Hepatocyte (in vitro differentiated cells): ENCODE measurements around the gene PPP1R1B. TPM values are rescaled to one million over a fixed set of nuclear protein-coding genes. Genes with fewer than 3 reads are reported as not detected.

Source experiments
- DNase-seq: peaks from one replicate; pipeline ENCODE4 v3.0.0-alpha.2; 2016; ENCODE audit warnings: low spot score
- H2AFZ ChIP-seq: fragments of 200-600 bp; sonication (generic); 2 replicates; pipeline ENCODE4 v1.6.0; 2016; ENCODE audit warnings: antibody characterized with exemption, mild to moderate bottlenecking
- H3K27ac ChIP-seq: fragments of 200-600 bp; sonication (generic); 2 replicates; pipeline ENCODE4 v1.5.1; 2016; ENCODE audit warnings: mild to moderate bottlenecking
- H3K27me3 ChIP-seq: fragments of 200-600 bp; sonication (generic); 2 replicates; pipeline ENCODE4 v1.6.1; 2016
- H3K36me3 ChIP-seq: fragments of 200-600 bp; sonication (generic); replicated peaks from 2 replicates; pipeline ENCODE4 v1.5.1; 2016; ENCODE audit warnings: low read depth; ENCODE audit not compliant: insufficient read depth
- H3K4me1 ChIP-seq: fragments of 200-600 bp; sonication (generic); 2 replicates; pipeline ENCODE4 v1.5.1; 2016; ENCODE audit warnings: mild to moderate bottlenecking, moderate library complexity; ENCODE audit not compliant: insufficient read depth
- H3K4me2 ChIP-seq: fragments of 200-600 bp; sonication (generic); 2 replicates; pipeline ENCODE4 v1.6.0; 2016
- H3K4me3 ChIP-seq: fragments of 200-600 bp; sonication (generic); 2 replicates; pipeline ENCODE4 v1.5.1; 2016; ENCODE audit warnings: mild to moderate bottlenecking
- H3K79me2 ChIP-seq: fragments of 200-600 bp; sonication (generic); 2 replicates; pipeline ENCODE4 v1.6.0; 2017; ENCODE audit warnings: mild to moderate bottlenecking
- H3K9me2 ChIP-seq: fragments of 200-600 bp; sonication (generic); replicated peaks from 2 replicates; pipeline ENCODE4 v1.6.0; 2017; ENCODE audit warnings: mild to moderate bottlenecking; ENCODE audit not compliant: insufficient read depth
- H3K9me3 ChIP-seq: fragments of 200-600 bp; sonication (generic); 2 replicates; pipeline ENCODE4 v1.5.1; 2016; ENCODE audit warnings: low read depth, mild to moderate bottlenecking
- H4K20me1 ChIP-seq: fragments of 200-600 bp; sonication (generic); 2 replicates; pipeline ENCODE4 v1.6.0; 2016; ENCODE audit warnings: mild to moderate bottlenecking; ENCODE audit not compliant: insufficient read depth, poor library complexity, severe bottlenecking
- EZH2 ChIP-seq: fragments of 200-600 bp; sonication (generic); IDR thresholded peaks from 2 replicates; pipeline ENCODE4 v1.6.1; 2016; ENCODE audit warnings: antibody characterized with exemption, mild to moderate bottlenecking, borderline replicate concordance
- EZH2phosphoT487 ChIP-seq: fragments of 200-600 bp; sonication (generic); IDR thresholded peaks from one replicate; pipeline ENCODE4 v1.6.1; 2018; ENCODE audit warnings: antibody characterized with exemption, mild to moderate bottlenecking, low read depth, moderate library complexity; ENCODE audit not compliant: unreplicated experiment, severe bottlenecking
- WGBS: methylation state at CpG from one replicate; pipeline ENCODE4 v1.1.6; 2016; ENCODE audit warnings: low lambda C conversion rate; ENCODE audit errors: missing lambda C conversion rate; 5-methylcytosine and 5-hydroxymethylcytosine counted together
- polyA plus RNA-seq: library from polyadenylated mRNA; unstranded; fragments of >200 nt; fragmentation: Nextera tagmentation; extraction: Ambion mirVana; gene quantifications from 2 replicates; pipeline ENCODE4 v1.2.1, GENCODE V29; 2016
- total RNA-seq: library from RNA; depleted of rRNA; stranded (reverse); fragments of >200 nt; gene quantifications from 2 replicates; pipeline ENCODE4 v1.2.3, GENCODE V29; 2014
- TF ChIP-seq, protein P1 (sequence below): fragments of 200-600 bp; sonication (generic); IDR thresholded peaks from 2 replicates; pipeline ENCODE4 v1.5.1; 2016; ENCODE audit warnings: antibody characterized with exemption, mild to moderate bottlenecking; ENCODE audit not compliant: poor library complexity

The PPP1R1B gene
- total and polyA plus RNA-seq, 2 experiments from 2014 or later, result 1.5 to 3.7 TPM

DNA sequence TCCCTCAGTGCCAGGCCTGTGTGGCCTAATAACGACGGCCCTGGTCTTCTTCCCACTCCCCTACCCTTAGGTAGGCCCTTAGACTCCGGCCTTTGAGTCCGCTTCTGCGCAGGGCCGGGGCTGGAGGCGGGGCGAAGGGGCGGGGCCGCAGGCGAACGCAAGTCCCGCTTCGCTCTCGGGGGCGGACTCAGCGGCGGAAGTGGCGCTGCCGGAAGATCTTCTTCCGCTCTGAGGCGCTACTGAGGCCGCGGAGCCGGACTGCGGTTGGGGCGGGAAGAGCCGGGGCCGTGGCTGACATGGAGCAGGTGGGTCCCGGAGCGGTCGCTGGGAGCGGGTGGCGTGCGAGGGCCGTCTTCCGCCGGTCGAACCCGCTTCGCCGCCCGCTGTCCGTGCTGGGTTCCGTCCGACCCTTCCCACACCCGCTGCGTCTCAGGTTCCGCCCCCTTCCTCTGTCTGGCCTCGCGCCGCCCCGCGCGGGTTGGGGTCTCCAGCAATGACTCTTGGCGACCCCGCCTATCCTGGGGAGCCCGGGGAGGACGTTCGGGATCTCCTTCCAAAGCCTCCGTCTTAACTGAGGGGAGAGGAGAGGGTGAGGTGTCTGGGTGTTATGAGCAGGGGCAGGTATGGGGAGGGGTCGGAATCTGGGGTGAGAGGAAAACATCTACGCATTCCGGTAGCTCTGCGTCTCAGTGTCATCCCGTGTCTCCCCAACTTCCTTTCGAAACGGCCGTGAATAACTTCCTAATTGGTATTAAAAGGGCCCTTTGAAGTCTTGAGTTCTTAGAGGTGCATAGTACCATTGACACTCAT, 10.4 kb downstream of the PPP1R1B start, which contains the start of gene STARD3:
Gene STARD3 (plus strand): TSS at position 218 of the 810 bp plus-strand sequence. CDS start 16,388 bp downstream, outside the sequence.
- Histone ChIP-seq H3K4me1 (peaks cover 43% of the 10 kb centered on the region), H3K9me2 (no peaks in the 10 kb centered on the region), H4K20me1 (peaks cover 6% of the 10 kb centered on the region), H3K4me3 (peak within 1 kb of the TSS; percentile 86), H3K27me3 (no peaks in the 10 kb centered on the region), H3K9me3 (no peaks in the 10 kb centered on the region), H3K27ac (peak within 1 kb of the TSS; percentile 86), H3K79me2 (peaks cover 50% of the 10 kb centered on the region), H2AFZ (peak within 1 kb of the TSS; percentile 49), H3K4me2 (peak within 1 kb of the TSS; percentile 87), H3K36me3 (no peaks in the 10 kb centered on the region)
- TF ChIP-seq, protein P1, sequence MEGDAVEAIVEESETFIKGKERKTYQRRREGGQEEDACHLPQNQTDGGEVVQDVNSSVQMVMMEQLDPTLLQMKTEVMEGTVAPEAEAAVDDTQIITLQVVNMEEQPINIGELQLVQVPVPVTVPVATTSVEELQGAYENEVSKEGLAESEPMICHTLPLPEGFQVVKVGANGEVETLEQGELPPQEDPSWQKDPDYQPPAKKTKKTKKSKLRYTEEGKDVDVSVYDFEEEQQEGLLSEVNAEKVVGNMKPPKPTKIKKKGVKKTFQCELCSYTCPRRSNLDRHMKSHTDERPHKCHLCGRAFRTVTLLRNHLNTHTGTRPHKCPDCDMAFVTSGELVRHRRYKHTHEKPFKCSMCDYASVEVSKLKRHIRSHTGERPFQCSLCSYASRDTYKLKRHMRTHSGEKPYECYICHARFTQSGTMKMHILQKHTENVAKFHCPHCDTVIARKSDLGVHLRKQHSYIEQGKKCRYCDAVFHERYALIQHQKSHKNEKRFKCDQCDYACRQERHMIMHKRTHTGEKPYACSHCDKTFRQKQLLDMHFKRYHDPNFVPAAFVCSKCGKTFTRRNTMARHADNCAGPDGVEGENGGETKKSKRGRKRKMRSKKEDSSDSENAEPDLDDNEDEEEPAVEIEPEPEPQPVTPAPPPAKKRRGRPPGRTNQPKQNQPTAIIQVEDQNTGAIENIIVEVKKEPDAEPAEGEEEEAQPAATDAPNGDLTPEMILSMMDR, result no peak
- TF ChIP-seq EZH2 (no peak), EZH2phosphoT487 (no peak)
- whole genome bisulfite sequencing, result under 1% methylated on average over 44 of the region's 69 CpGs
- peak; percentile 95 for DNase-seq

DNA sequence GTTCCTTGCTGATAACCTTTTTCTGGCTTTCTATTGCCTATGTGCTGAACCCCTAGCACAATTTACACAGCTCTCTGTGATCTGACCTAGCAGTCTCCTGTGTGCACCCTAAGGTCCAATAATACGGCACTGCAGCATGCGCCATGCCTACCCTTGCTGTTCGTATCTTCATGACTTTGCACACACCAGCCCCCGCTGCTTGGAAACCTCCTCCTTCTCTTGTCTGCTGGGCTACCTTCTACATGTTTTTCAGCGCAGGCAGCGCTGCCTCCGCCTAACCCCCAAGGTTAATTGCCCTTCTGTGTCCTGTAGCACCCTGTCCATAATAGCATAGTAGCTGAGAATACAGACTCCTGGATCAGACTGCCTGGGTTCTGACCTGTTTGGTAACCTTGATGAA, 11.6 kb downstream of the PPP1R1B start:
- Histone ChIP-seq H3K9me3 (no peaks in the 10 kb centered on the region), H3K9me2 (no peaks in the 10 kb centered on the region), H3K79me2 (peaks cover 61% of the 10 kb centered on the region), H3K27me3 (no peaks in the 10 kb centered on the region), H4K20me1 (peaks cover 9% of the 10 kb centered on the region), H3K4me3 (peak overlapping the region; percentile 86), H3K36me3 (no peaks in the 10 kb centered on the region), H2AFZ (no peak overlapping the region), H3K27ac (no peak overlapping the region), H3K4me1 (peaks cover 38% of the 10 kb centered on the region), H3K4me2 (peak overlapping the region; percentile 87)
- 92% methylated on average over 7 of the region's 7 CpGs for WGBS
- DNase-seq, result no peak
- TF ChIP-seq EZH2 (no peak), EZH2phosphoT487 (no peak)

DNA sequence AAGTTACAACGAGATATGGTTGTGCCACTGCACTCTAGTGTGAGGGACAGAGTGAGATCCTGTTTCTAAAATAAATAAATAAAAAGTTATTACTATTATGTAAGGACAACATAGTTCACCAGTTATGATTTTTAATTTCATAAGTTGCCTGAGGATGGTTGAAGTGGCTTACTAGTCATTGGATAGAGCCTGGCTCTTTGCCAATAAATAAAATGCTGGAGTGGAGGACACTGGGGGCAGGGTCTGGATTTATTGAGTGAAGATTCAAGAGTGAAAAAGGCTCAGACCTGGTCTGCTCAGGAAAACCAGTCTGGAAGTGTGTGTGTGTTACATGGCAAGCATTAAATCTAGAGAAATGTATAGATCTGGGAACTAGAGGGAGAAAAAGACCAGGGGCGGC, 12.3 kb downstream of the PPP1R1B start:
- H2AFZ ChIP-seq, result no peak overlapping the region
- H3K4me1 ChIP-seq, result peaks cover 38% of the 10 kb centered on the region
- no peaks in the 10 kb centered on the region for H3K36me3 ChIP-seq
- TF ChIP-seq EZH2, result no peak
- TF ChIP-seq, protein P1, result no peak
- H3K9me2 ChIP-seq, result no peaks in the 10 kb centered on the region
- H4K20me1 ChIP-seq, result peaks cover 9% of the 10 kb centered on the region
- no peaks in the 10 kb centered on the region for H3K27me3 ChIP-seq
- no peak overlapping the region for H3K4me3 ChIP-seq
- 80% methylated on average over 2 of the region's 2 CpGs for WGBS
- DNase-seq, result no peak
- H3K27ac ChIP-seq, result no peak overlapping the region
- H3K4me2 ChIP-seq, result peak overlapping the region; percentile 87
- no peaks in the 10 kb centered on the region for H3K9me3 ChIP-seq
- H3K79me2 ChIP-seq, result peaks cover 69% of the 10 kb centered on the region
